ENCODE data around the gene GEMIN7.

GEMIN7 gene

GRCh38 chr19:45082170-45082569 is 3.1 kb downstream of the GEMIN7 start:
- H3K27ac ChIP-seq: no peak overlapping the region
- DNase-seq (ENCODE audit: low read depth, low spot score): no peak

- H3K27ac ChIP-seq: no peak overlapping the region
- no peak for DNase-seq (ENCODE audit: low read depth, low spot score)
These were observed 7.4 kb downstream of the GEMIN7 start for GRCh38 chr19:45086480-45086879.

DNA sequence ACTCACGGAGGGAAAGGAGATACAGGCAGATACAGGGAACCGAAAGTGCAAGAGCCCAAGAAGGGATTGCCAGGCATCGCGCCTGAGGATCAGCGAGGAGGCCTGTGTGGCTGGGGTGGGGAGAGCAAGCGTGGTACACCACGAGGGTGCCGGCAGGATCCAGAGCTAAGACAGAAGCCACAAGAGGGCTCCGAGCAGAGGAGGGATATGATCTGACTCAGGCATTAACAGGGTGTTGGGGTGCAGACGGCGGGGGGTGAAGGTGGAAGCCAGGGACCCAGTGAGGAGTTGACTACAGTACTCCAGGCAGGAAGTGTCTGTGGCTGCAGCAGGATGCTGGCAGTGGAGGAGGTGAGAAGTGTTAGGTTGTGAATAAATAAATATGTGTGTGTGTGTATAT is 8.5 kb downstream of the GEMIN7 start:
- no peak overlapping the region for H3K27ac ChIP-seq
- DNase-seq (ENCODE audit: low read depth, low spot score): no peak

- DNase-seq (ENCODE audit: low read depth, low spot score): no peak
- H3K27ac ChIP-seq: no peak overlapping the region
These were observed 11.0 kb downstream of the GEMIN7 start for GRCh38 chr19:45090034-45090433.

- H3K27ac ChIP-seq: peak overlapping the region; percentile 85
- DNase-seq (ENCODE audit: low read depth, low spot score): no peak
These were observed 11.5 kb downstream of the GEMIN7 start for GRCh38 chr19:45090606-45091005.

- peak; percentile 94 for DNase-seq (ENCODE audit: low read depth, low spot score)
- H3K27ac ChIP-seq: peak overlapping the region; percentile 85
These were observed 12.2 kb downstream of the GEMIN7 start for GRCh38 chr19:45091031-45091923.

DNA sequence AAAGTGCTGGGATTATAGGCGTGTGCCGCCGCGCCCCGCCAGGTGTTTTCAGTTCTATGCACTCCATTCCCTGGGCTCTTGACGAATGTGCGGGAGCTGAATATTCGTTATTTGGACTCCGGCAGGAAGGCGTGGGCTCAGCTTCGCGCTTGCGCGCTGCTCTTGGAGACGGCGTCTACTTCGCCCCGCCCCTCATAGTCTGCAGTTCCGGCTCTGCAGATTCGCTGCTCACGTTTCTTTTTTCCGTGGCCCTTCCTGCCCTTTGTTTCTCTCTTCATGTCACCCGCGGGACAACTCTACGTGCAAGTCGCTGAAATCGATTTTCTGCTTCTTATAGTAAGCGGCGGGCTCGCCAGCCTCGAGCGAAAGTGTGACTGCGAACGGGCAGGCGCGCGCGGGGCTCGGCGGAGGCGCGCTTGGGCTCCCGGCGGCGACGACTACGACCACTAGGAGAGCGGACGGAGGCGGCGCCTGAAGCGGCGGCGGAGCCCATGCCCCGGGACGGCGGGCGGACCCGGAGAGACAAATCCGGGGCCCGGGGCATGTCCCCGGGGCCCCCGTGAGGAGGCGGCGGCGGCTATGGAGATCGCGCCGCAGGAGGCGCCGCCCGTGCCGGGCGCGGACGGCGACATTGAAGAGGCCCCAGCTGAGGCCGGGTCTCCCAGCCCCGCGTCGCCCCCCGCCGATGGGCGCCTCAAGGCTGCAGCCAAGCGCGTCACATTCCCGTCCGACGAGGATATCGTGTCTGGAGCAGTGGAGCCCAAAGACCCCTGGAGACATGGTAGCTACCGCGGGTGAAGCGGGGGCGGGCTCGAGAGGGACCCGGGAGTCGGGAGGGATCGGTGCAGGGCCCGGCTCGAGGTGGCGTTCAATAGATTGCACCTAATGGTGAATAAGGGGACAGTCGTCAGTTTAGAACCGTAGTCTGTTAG is 14.0 kb downstream of the GEMIN7 start, which contains the start of gene PPP1R37:
Gene PPP1R37 (plus strand): TSS at position 433 of the 932 bp plus-strand sequence. CDS start 147 bp downstream, at position 580.
- peak within 1 kb of the TSS; percentile 85 for H3K27ac ChIP-seq
- peak; percentile 89 for DNase-seq (ENCODE audit: low read depth, low spot score)

- DNase-seq (ENCODE audit: low read depth, low spot score): no peak
- no peak overlapping the region for H3K27ac ChIP-seq
These were observed 15.1 kb downstream of the GEMIN7 start for GRCh38 chr19:45094137-45094536.

GRCh38 chr19:45094707-45095106 is 15.6 kb downstream of the GEMIN7 start:
- DNase-seq (ENCODE audit: low read depth, low spot score): no peak
- no peak overlapping the region for H3K27ac ChIP-seq

GRCh38 chr19:45095496-45096413 is 16.7 kb downstream of the GEMIN7 start:
- no peak overlapping the region for H3K27ac ChIP-seq
- DNase-seq (ENCODE audit: low read depth, low spot score): no peak

DNA sequence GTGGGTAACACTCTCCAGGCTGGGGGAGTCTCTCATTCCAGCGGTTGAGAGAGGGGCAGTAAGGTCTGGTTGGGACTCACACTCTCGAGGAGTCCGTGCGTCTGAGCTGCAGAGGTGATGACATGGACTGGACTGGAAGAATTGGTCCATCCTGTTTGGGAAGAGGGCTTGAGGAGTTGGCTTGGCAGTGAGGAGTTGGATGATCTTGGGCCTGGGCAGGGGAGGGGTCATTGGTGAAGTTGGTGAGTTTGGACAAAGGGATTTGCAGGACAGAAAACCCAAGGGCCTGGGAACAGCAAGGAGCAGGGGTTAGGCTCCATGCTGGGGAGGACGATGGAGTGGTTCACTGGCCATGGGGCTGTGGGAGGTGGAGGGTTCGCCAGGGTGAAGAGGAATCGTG is 17.6 kb downstream of the GEMIN7 start:
- no peak for DNase-seq (ENCODE audit: low read depth, low spot score)
- no peak overlapping the region for H3K27ac ChIP-seq

- no peak for DNase-seq (ENCODE audit: low read depth, low spot score)
- H3K27ac ChIP-seq: no peak overlapping the region
These were observed 18.4 kb downstream of the GEMIN7 start for GRCh38 chr19:45097450-45097775.

GRCh38 chr19:45097776-45098520 is 18.9 kb downstream of the GEMIN7 start:
- DNase-seq (ENCODE audit: low read depth, low spot score): peak; percentile 66
- peak overlapping the region; percentile 63 for H3K27ac ChIP-seq

- H3K27ac ChIP-seq: peak overlapping the region; percentile 63
- no peak for DNase-seq (ENCODE audit: low read depth, low spot score)
These were observed 19.7 kb downstream of the GEMIN7 start for GRCh38 chr19:45098521-45099466.

DNA sequence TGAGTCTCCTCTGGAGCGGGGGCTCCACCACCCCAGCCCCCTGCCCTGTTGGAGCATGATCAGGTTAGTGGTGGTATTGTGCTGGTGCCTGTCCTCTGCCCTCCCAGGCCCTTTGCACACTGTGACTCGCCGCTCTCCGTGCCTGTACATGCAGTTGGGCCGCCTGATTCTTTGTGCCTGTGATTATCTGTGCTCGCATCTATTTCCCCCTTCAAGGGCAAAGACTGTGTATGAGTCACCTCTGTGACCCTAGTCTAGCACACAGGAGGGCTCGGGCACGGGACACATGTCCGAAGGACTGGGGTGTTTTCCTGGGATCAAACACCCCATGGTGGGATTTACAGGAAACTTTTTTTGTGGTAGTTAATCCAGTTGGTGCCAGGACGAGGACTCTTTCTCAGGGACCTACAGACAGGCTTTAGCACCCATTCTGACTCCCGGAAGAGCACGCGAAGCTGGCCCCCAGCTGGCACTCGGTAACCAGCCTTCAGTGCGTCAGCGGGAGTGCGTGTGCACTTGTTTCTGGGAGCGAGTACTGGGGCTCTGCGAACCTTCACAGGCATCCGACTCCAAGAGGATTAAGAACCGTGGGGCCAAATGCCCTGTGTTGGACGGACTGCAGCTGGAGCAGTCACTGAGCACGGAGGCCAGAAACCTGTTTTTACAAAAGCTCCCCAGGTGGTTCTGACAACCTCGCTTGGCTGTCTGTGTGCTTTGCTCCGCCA is 20.6 kb downstream of the GEMIN7 start:
- peak overlapping the region; percentile 63 for H3K27ac ChIP-seq
- no peak for DNase-seq (ENCODE audit: low read depth, low spot score)

DNA sequence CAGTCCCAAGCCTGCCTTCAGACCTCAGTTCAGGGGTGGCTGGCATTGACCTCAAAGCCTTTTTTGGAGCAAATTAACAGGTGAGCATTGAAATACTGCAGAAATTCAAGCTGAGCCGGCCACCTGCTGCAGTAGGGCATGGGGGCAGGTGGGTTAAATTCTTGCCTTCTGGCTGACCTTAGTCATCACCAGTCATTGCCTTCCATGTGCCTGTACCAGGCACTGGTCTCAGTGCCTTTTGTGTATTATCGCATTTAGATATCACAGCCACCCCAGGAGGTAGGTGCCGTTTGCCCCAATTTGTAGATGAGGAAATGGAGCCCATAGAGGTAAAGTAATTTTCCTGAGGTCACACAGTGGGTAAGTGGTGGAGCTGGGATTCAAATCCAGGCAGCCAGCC is 21.1 kb downstream of the GEMIN7 start:
- peak overlapping the region; percentile 63 for H3K27ac ChIP-seq
- DNase-seq (ENCODE audit: low read depth, low spot score): no peak

- H3K27ac ChIP-seq: no peak overlapping the region
- DNase-seq (ENCODE audit: low read depth, low spot score): no peak
These were observed 21.8 kb downstream of the GEMIN7 start for GRCh38 chr19:45100846-45101252.

- DNase-seq (ENCODE audit: low read depth, low spot score): no peak
- H3K27ac ChIP-seq: no peak overlapping the region
These were observed 22.7 kb downstream of the GEMIN7 start for GRCh38 chr19:45101806-45102205.

All from epithelial cell of prostate (primary cell).